ENCODE data around the gene SLC26A4. TPM values are rescaled to one million over a fixed set of nuclear protein-coding genes. Genes with fewer than 3 reads are reported as not detected.

Gene SLC26A4
- total and polyA plus RNA-seq, 2 donors (not counting 1 experiment from before 2014, with no cell fraction given), result 0.05 to 0.13 TPM

DNA sequence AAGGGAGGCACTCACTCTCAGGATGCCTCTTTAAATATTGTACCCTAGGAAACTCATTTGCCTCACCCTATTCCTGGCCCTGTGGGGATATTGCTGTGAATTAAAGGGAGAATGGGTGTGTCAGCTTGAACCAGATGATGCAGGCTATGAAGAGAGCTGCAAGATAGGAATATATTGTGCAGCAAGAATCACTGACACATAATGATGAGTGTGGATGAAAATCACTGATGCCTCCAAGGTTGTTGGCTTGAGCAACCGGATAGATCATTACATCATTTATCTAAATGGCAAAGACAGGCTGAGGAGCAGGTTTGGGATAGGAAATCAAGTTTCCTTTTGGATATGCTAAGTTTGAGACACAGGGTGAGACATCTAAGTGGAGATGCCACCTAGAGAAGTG lies 6.2 kb downstream of the SLC26A4 start:
- peaks cover 10% of the 10 kb centered on the region for H3K4me1 Mint-ChIP-seq
- H3K4me1 ChIP-seq (ENCODE audit: control insufficient read depth in 2 of 2, insufficient read depth in 2 of 2, low read length in 2 of 2), result peaks cover 5 to 6% of the 10 kb centered on the region in 2 donors
- peaks cover 23% of the 10 kb centered on the region for H3K27me3 Mint-ChIP-seq
- no peaks in the 10 kb centered on the region for H3K79me2 ChIP-seq (ENCODE audit: control insufficient read depth, insufficient read depth, low read length)
- no peaks in the 10 kb centered on the region for H3K9me3 ChIP-seq (ENCODE audit: control extremely low read depth in 1 of 3, control insufficient read depth in 2 of 3, insufficient read depth in 1 of 3, low read length in 2 of 3)
- no peak for DNase-seq
- intact Hi-C loops (cut with micrococcal nuclease), result no loop called here
- H3K27ac Mint-ChIP-seq, result no peak overlapping the region
- no peaks in the 10 kb centered on the region for H4K20me1 ChIP-seq (ENCODE audit: control insufficient read depth, insufficient read depth, low read length, poor library complexity, severe bottlenecking)
- WGBS (ENCODE audit: insufficient coverage), result no CpG with 5 or more reads among the region's 1 CpG
- POLR2A ChIA-PET, result no interaction called here
- H3K4me3 Mint-ChIP-seq, result no peak overlapping the region
- no peak overlapping the region for H2AFZ ChIP-seq (ENCODE audit: insufficient read depth, low read depth, low read length, poor library complexity, severe bottlenecking)
- H3K27ac ChIP-seq (ENCODE audit: low read length in 2 of 2), result no peak overlapping the region
- no peak for ATAC-seq (ENCODE audit: low read depth)
- H3K9me3 Mint-ChIP-seq (ENCODE audit: insufficient read depth), result no peaks in the 10 kb centered on the region
- H3K36me3 ChIP-seq (replicated peaks in 1 of 2; ENCODE audit: control extremely low read depth in 1 of 2, control insufficient read depth in 1 of 2, extremely low read depth in 1 of 2, insufficient read depth in 2 of 2, low read length in 1 of 2), result no peaks in the 10 kb centered on the region
- H3K4me3 ChIP-seq (ENCODE audit: control extremely low read depth in 1 of 5, extremely low read depth in 1 of 5, insufficient read depth in 1 of 5, low read depth in 2 of 5, low read length in 4 of 5), result no peak overlapping the region
- H3K4me2 ChIP-seq (replicated peaks; ENCODE audit: low read depth, low read length, poor library complexity, severe bottlenecking), result no peak overlapping the region
- no peak overlapping the region for H3K9ac ChIP-seq (ENCODE audit: low read length)
- peaks cover 0 to 16% (median 8%) of the 10 kb centered on the region in 4 experiments for H3K27me3 ChIP-seq (replicated peaks in 1 of 4; ENCODE audit: control extremely low read depth in 1 of 4, control insufficient read depth in 3 of 4, insufficient read depth in 4 of 4, low read length in 3 of 4)
- TF ChIP-seq, protein P1, sequence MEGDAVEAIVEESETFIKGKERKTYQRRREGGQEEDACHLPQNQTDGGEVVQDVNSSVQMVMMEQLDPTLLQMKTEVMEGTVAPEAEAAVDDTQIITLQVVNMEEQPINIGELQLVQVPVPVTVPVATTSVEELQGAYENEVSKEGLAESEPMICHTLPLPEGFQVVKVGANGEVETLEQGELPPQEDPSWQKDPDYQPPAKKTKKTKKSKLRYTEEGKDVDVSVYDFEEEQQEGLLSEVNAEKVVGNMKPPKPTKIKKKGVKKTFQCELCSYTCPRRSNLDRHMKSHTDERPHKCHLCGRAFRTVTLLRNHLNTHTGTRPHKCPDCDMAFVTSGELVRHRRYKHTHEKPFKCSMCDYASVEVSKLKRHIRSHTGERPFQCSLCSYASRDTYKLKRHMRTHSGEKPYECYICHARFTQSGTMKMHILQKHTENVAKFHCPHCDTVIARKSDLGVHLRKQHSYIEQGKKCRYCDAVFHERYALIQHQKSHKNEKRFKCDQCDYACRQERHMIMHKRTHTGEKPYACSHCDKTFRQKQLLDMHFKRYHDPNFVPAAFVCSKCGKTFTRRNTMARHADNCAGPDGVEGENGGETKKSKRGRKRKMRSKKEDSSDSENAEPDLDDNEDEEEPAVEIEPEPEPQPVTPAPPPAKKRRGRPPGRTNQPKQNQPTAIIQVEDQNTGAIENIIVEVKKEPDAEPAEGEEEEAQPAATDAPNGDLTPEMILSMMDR (IDR thresholded peaks at IDR 0.05), result no peak
- no peak for TF ChIP-seq EZH2 (IDR thresholded peaks at IDR 0.05; ENCODE audit: borderline replicate concordance, insufficient read depth, low read depth, low read length, poor library complexity, severe bottlenecking)
- CTCF ChIA-PET, result no interaction called here

GRCh38 chr7:107667341-107667740 lies 6.7 kb downstream of the SLC26A4 start:
- H3K9me3 Mint-ChIP-seq (ENCODE audit: insufficient read depth), result no peaks in the 10 kb centered on the region
- no peak for ATAC-seq (ENCODE audit: low read depth)

More at GRCh38 chr7:107667341-107667740, 6.7 kb downstream of the SLC26A4 start:
- ChIA-PET POLR2A (no interaction called here), CTCF (no interaction called here)
- 100% methylated on average over 1 of the region's 3 CpGs for WGBS (ENCODE audit: insufficient coverage)
- Histone ChIP-seq H3K9ac (ENCODE audit: low read length) (no peak overlapping the region), H3K9me3 (ENCODE audit: control extremely low read depth in 1 of 3, control insufficient read depth in 2 of 3, insufficient read depth in 1 of 3, low read length in 2 of 3) (no peaks in the 10 kb centered on the region), H3K36me3 (replicated peaks in 1 of 2; ENCODE audit: control extremely low read depth in 1 of 2, control insufficient read depth in 1 of 2, extremely low read depth in 1 of 2, insufficient read depth in 2 of 2, low read length in 1 of 2) (no peaks in the 10 kb centered on the region), H3K27me3 (replicated peaks in 1 of 4; ENCODE audit: control extremely low read depth in 1 of 4, control insufficient read depth in 3 of 4, insufficient read depth in 4 of 4, low read length in 3 of 4) (peaks cover 0 to 15% (median 4%) of the 10 kb centered on the region in 4 experiments), H2AFZ (ENCODE audit: insufficient read depth, low read depth, low read length, poor library complexity, severe bottlenecking) (no peak overlapping the region), H3K4me3 (ENCODE audit: control extremely low read depth in 1 of 5, extremely low read depth in 1 of 5, insufficient read depth in 1 of 5, low read depth in 2 of 5, low read length in 4 of 5) (no peak overlapping the region), H3K4me1 (ENCODE audit: control insufficient read depth in 2 of 2, insufficient read depth in 2 of 2, low read length in 2 of 2) (peaks cover 0 to under 1% of the 10 kb centered on the region in 2 donors), H3K79me2 (ENCODE audit: control insufficient read depth, insufficient read depth, low read length) (no peaks in the 10 kb centered on the region), H3K27ac (ENCODE audit: low read length in 2 of 2) (no peak overlapping the region), H4K20me1 (ENCODE audit: control insufficient read depth, insufficient read depth, low read length, poor library complexity, severe bottlenecking) (no peaks in the 10 kb centered on the region), H3K4me2 (replicated peaks; ENCODE audit: low read depth, low read length, poor library complexity, severe bottlenecking) (no peak overlapping the region)
- H3K4me3 Mint-ChIP-seq, result no peak overlapping the region
- TF ChIP-seq, protein P1 (IDR thresholded peaks at IDR 0.05), result no peak
- TF ChIP-seq EZH2 (IDR thresholded peaks at IDR 0.05; ENCODE audit: borderline replicate concordance, insufficient read depth, low read depth, low read length, poor library complexity, severe bottlenecking), result no peak
- peaks cover 19% of the 10 kb centered on the region for H3K27me3 Mint-ChIP-seq
- peaks cover 8% of the 10 kb centered on the region for H3K4me1 Mint-ChIP-seq
- no peak overlapping the region for H3K27ac Mint-ChIP-seq
- DNase-seq, result no peak
- intact Hi-C loops (cut with micrococcal nuclease), result no loop called here
